Stomach smooth muscle (tissue), 2 donors: Measurements from ENCODE around the gene PEDS1.

Source experiments
- H3K27ac ChIP-seq: one replicate; pipeline ENCODE4 v1.7.0; 2013; ENCODE audit warnings: mild to moderate bottlenecking, low read length, inconsistent platforms
- H3K27me3 ChIP-seq, 2 donors: one replicate each; pipeline ENCODE4 v1.7.0; 2013; ENCODE audit warnings: low read length in 2 of 2; ENCODE audit not compliant: insufficient read depth in 2 of 2, control insufficient read depth in 1 of 2
- H3K36me3 ChIP-seq, 2 donors: one replicate each; pipeline ENCODE4 v1.7.0; 2013; ENCODE audit warnings: low read length in 2 of 2; ENCODE audit not compliant: control insufficient read depth in 2 of 2, insufficient read depth in 2 of 2
- H3K4me1 ChIP-seq: one replicate; pipeline ENCODE4 v1.7.0; 2013; ENCODE audit warnings: low read length; ENCODE audit not compliant: control insufficient read depth, insufficient read depth
- H3K4me3 ChIP-seq, 2 donors: one replicate each; pipeline ENCODE4 v1.7.0; 2013; ENCODE audit warnings: low read length in 2 of 2
- H3K9ac ChIP-seq, 2 donors: one replicate each; pipeline ENCODE4 v1.7.0; 2013; ENCODE audit warnings: low read length in 2 of 2, mild to moderate bottlenecking in 1 of 2
- H3K9me3 ChIP-seq, 2 donors: one replicate each; pipeline ENCODE4 v1.7.0; 2013; ENCODE audit warnings: low read length in 2 of 2; ENCODE audit not compliant: control insufficient read depth in 2 of 2
- donor health status: healthy.
- donor health status: Pancreatic carcinoma.

Gene PEDS1

GRCh38 chr20:50130356-50130723, 23.2 kb downstream of the PEDS1 start:
- peaks cover 69% of the 10 kb centered on the region for H3K4me1 ChIP-seq
- peaks cover 26 to 35% of the 10 kb centered on the region in 2 donors for H3K36me3 ChIP-seq
- no peaks in the 10 kb centered on the region for H3K27me3 ChIP-seq
- H3K9me3 ChIP-seq = no peaks in the 10 kb centered on the region
- peak overlapping the region; percentile 70 to 79 for H3K9ac ChIP-seq
- H3K4me3 ChIP-seq = peak overlapping the region; percentile 71 to 91
- H3K27ac ChIP-seq = peak overlapping the region; percentile 96

- Histone ChIP-seq H3K27ac (peak overlapping the region; percentile 96), H3K9ac (peak overlapping the region; percentile 70 to 83), H3K36me3 (peaks cover 26 to 36% of the 10 kb centered on the region in 2 donors), H3K4me3 (peak overlapping the region; percentile 71 to 91), H3K27me3 (no peaks in the 10 kb centered on the region), H3K4me1 (peaks cover 69% of the 10 kb centered on the region), H3K9me3 (no peaks in the 10 kb centered on the region)
Observed at GRCh38 chr20:50129662-50130355, 23.7 kb downstream of the PEDS1 start.

- peak overlapping the region in 1 of 2 donors; percentile 71 for H3K4me3 ChIP-seq
- H3K9me3 ChIP-seq = no peaks in the 10 kb centered on the region
- H3K9ac ChIP-seq = peak overlapping the region in 1 of 2 donors; percentile 83
- peaks cover 62% of the 10 kb centered on the region for H3K4me1 ChIP-seq
- H3K27ac ChIP-seq = peak overlapping the region; percentile 96
- peaks cover 26 to 46% of the 10 kb centered on the region in 2 donors for H3K36me3 ChIP-seq
- H3K27me3 ChIP-seq = no peaks in the 10 kb centered on the region
Observed at GRCh38 chr20:50128520-50128905, 25.0 kb downstream of the PEDS1 start.

- peaks cover 26 to 46% of the 10 kb centered on the region in 2 donors for H3K36me3 ChIP-seq
- H3K4me3 ChIP-seq = no peak overlapping the region
- H3K4me1 ChIP-seq = peaks cover 56% of the 10 kb centered on the region
- H3K27ac ChIP-seq = peak overlapping the region; percentile 96
- H3K9ac ChIP-seq = no peak overlapping the region
- H3K27me3 ChIP-seq = no peaks in the 10 kb centered on the region
- H3K9me3 ChIP-seq = no peaks in the 10 kb centered on the region
Observed at GRCh38 chr20:50127587-50128519, 25.7 kb downstream of the PEDS1 start.

GRCh38 chr20:50126662-50127061, 26.9 kb downstream of the PEDS1 start:
- H3K27me3 ChIP-seq = no peaks in the 10 kb centered on the region
- H3K4me1 ChIP-seq = peaks cover 49% of the 10 kb centered on the region
- peak overlapping the region; percentile 55 for H3K27ac ChIP-seq
- H3K9me3 ChIP-seq = no peaks in the 10 kb centered on the region
- H3K9ac ChIP-seq = no peak overlapping the region
- H3K4me3 ChIP-seq = no peak overlapping the region
- peaks cover 26 to 46% of the 10 kb centered on the region in 2 donors for H3K36me3 ChIP-seq

- H3K4me1 ChIP-seq = peaks cover 41% of the 10 kb centered on the region
- no peaks in the 10 kb centered on the region for H3K27me3 ChIP-seq
- no peak overlapping the region for H3K9ac ChIP-seq
- H3K27ac ChIP-seq = no peak overlapping the region
- no peaks in the 10 kb centered on the region for H3K9me3 ChIP-seq
- H3K36me3 ChIP-seq = peaks cover 26 to 46% of the 10 kb centered on the region in 2 donors
- no peak overlapping the region for H3K4me3 ChIP-seq
Observed at GRCh38 chr20:50125279-50125678, 28.2 kb downstream of the PEDS1 start.

GRCh38 chr20:50124496-50124895, 29.0 kb downstream of the PEDS1 start:
- Histone ChIP-seq H3K4me3 (no peak overlapping the region), H3K4me1 (peaks cover 34% of the 10 kb centered on the region), H3K27ac (no peak overlapping the region), H3K9me3 (no peaks in the 10 kb centered on the region), H3K27me3 (no peaks in the 10 kb centered on the region), H3K36me3 (peaks cover 26 to 43% of the 10 kb centered on the region in 2 donors), H3K9ac (no peak overlapping the region)

- H3K4me3 ChIP-seq = no peak overlapping the region
- H3K9me3 ChIP-seq = no peaks in the 10 kb centered on the region
- peaks cover 24% of the 10 kb centered on the region for H3K4me1 ChIP-seq
- no peaks in the 10 kb centered on the region for H3K27me3 ChIP-seq
- no peak overlapping the region for H3K27ac ChIP-seq
- H3K9ac ChIP-seq = no peak overlapping the region
- H3K36me3 ChIP-seq = peaks cover 21 to 34% of the 10 kb centered on the region in 2 donors
Observed at GRCh38 chr20:50123418-50123817, 30.1 kb downstream of the PEDS1 start.

- no peaks in the 10 kb centered on the region for H3K27me3 ChIP-seq
- H3K4me1 ChIP-seq = peaks cover 20% of the 10 kb centered on the region
- H3K36me3 ChIP-seq = peaks cover 14 to 27% of the 10 kb centered on the region in 2 donors
- H3K4me3 ChIP-seq = no peak overlapping the region
- no peak overlapping the region for H3K27ac ChIP-seq
- H3K9ac ChIP-seq = no peak overlapping the region
- H3K9me3 ChIP-seq = no peaks in the 10 kb centered on the region
Observed at GRCh38 chr20:50122763-50123162, 30.8 kb downstream of the PEDS1 start.

- Histone ChIP-seq H3K9me3 (no peaks in the 10 kb centered on the region), H3K27ac (peak overlapping the region; percentile 41), H3K9ac (no peak overlapping the region), H3K27me3 (no peaks in the 10 kb centered on the region), H3K4me1 (peaks cover 14% of the 10 kb centered on the region), H3K4me3 (no peak overlapping the region), H3K36me3 (peaks cover 10 to 22% of the 10 kb centered on the region in 2 donors)
Observed at GRCh38 chr20:50121858-50122271, 31.7 kb downstream of the PEDS1 start.
